Erythroblast (primary cell): ENCODE data around the gene CRTC2.
A peak's percentile ranks its signal among the peaks of the same experiment; 100 is the strongest.
"Not testable (repeated sequence)": the region's sequence is repeated elsewhere in the genome, so short reads cannot be mapped to it uniquely, and the experiment has no call there.

ENCODE experiments used
- DNase-seq, 2 experiments: peaks; one replicate each; lab custom pipeline; 2025; lab: John Stamatoyannopoulos, UW
- GATA1 ChIP-seq: IDR thresholded peaks from 2 replicates; pipeline ENCODE4 v1.6.1; 2011; ENCODE audit warnings: low read depth, mild to moderate bottlenecking, control low read depth, low read length, moderate library complexity
- POLR2A ChIP-seq: IDR thresholded peaks from 2 replicates; pipeline ENCODE4 v1.6.1; 2011; ENCODE audit warnings: mild to moderate bottlenecking, low read length

Gene CRTC2

GRCh38 chr1:153958111-153958960, at the start of gene CRTC2:
Gene CRTC2, minus strand, starts transcription at chr1:153958612. Its CDS starts 115 bp downstream, at chr1:153958497.
- DNase-seq = peak; percentile 97 to 99
- no peak for TF ChIP-seq GATA1
- TF ChIP-seq POLR2A = peak; percentile 78

DNA sequence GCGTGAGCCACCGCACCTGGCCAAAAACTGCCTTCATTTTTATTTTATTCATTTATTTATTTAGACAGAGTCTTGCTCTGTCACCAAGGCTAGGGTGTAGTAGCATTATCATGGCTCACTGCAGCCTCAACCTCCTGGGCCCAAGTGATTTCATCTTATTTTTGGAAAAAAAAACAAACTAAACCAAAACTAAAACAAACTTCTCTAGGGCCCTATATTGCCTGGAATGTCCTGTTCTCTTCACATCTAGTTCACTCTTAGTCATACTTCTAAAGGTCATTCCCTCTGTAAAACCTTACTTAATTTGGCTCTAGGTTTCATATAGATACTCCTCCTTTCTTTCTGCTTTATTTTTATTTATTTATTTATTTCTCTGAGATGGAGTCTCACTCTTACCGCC, 47.7 kb upstream of the CRTC2 start:
- TF ChIP-seq GATA1 (no peak), POLR2A (no peak)
- no peak for DNase-seq

GRCh38 chr1:154000420-154000819, 42.0 kb upstream of the CRTC2 start:
- TF ChIP-seq POLR2A (no peak), GATA1 (no peak)
- no peak for DNase-seq

DNA sequence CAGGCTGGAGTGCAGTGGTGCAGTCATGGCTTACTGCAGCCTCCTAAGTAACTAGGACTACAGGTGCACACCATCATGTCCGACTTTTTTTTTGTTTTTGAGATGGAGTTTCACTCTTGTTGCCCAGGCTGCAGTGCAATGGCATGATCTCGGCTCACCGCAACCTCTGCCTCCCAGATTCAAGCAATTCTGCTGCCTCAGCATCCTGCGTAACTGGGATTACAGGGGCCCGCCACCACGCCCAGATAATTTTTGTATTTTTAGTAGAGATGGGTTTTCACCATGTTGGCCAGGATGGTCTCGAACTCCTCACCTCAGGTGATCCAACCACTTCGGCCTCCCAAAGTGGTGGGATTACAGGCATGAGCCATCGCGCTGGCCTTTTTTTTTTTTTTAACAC, 38.5 kb upstream of the CRTC2 start:
- not testable (repeated sequence) for DNase-seq

DNA sequence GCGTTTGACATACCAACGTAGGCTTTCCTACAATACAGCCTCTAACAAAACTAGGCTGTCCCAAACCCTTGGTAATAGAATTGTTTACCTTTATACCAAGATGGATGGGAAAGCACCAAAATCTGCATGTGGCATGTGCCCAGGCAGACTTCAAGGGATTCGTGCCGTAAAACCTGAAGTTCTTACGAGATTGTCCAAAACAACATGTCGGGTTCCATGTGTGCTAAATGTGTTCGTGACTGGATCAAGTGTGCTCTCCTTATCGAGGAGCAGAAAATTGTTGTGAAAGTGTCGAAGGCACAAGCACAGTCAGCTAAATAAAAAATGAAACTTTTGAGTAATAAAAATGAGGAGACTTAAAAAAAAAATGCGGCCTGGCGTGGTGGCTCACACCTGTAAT, 37.2 kb upstream of the CRTC2 start:
- DNase-seq = no peak
- TF ChIP-seq GATA1 (no peak), POLR2A (no peak)

- DNase-seq = no peak
- TF ChIP-seq POLR2A (no peak), GATA1 (no peak)
Observed at GRCh38 chr1:153995202-153995601, 36.8 kb upstream of the CRTC2 start.

GRCh38 chr1:153991806-153992205, 33.4 kb upstream of the CRTC2 start:
- DNase-seq = no peak
- no peak for TF ChIP-seq GATA1
- no peak for TF ChIP-seq POLR2A

DNA sequence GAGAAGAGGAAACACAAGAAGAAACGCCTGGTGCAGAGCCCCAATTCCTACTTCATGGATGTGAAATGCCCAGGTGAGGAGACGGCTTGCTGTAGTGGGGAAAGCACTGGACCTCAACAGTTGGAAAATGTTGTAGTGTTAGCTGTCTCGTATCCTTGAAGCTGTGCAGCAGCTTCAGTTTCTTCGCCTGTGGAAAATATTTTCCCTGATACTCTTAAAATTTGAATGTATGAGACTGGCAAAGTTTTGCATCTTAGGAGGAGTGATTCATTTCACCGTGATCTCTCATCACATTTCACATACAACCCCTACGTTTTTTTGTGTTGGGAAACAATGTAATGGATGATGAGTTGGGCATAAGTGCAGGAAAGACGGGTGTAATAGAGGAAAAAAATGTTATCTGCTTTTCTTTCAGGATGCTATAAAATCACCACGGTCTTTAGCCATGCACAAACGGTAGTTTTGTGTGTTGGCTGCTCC, 32.8 kb upstream of the CRTC2 start:
- no peak for TF ChIP-seq POLR2A
- TF ChIP-seq GATA1 = no peak
- no peak for DNase-seq

GRCh38 chr1:153990468-153991150, 32.2 kb upstream of the CRTC2 start, which contains the start of gene RPS27:
Gene RPS27, plus strand, starts transcription at chr1:153990762. Its CDS starts 35 bp downstream, at chr1:153990797.
- no peak for TF ChIP-seq GATA1
- peak; percentile 100 for TF ChIP-seq POLR2A
- DNase-seq = peak; percentile 98

DNA sequence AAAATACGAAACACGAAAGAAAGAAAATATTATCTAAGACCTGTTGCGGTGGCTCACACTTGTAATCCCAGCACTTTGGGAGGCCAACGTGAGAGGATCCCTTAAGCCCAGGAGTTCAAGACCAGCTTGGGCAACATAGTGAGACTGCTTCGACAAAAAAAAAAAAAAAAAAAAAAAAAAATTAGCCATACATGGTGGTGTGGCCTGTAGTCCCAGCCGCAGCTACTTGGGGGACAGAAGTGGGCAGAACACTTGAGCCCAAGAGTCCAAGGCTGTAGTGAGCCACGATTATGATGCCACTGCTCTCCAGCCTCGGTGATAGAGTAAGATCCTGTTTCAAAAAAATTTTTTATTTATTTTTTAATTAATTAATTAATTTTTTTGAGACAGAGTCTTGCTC, 29.2 kb upstream of the CRTC2 start:
- no peak for TF ChIP-seq GATA1
- TF ChIP-seq POLR2A = no peak
- no peak for DNase-seq

GRCh38 chr1:153985941-153986761, 27.7 kb upstream of the CRTC2 start, which contains the start of gene RAB13:
Gene RAB13, minus strand, starts transcription at chr1:153986339. Its CDS starts 103 bp downstream, at chr1:153986236.
- TF ChIP-seq GATA1 (no peak), POLR2A (no peak)
- DNase-seq = peak; percentile 70 to 78

GRCh38 chr1:153985341-153985912, 27.0 kb upstream of the CRTC2 start:
- no peak for TF ChIP-seq GATA1
- TF ChIP-seq POLR2A = no peak
- DNase-seq = peak; percentile 38 to 64
